Endometrium (tissue), 2 donors: ENCODE results near the gene UNC13A.
"Not testable (repeated sequence)": the region's sequence is repeated elsewhere in the genome, so short reads cannot be mapped to it uniquely, and the experiment has no call there.

Experiments used
- FAIRE-seq: peaks from 2 replicates; lab custom pipeline; 2012; peaks lifted over from hg19 to GRCh38; lab: Jason Lieb, UNC
- donor health status: control.
- donor health status: control.

Gene UNC13A

DNA sequence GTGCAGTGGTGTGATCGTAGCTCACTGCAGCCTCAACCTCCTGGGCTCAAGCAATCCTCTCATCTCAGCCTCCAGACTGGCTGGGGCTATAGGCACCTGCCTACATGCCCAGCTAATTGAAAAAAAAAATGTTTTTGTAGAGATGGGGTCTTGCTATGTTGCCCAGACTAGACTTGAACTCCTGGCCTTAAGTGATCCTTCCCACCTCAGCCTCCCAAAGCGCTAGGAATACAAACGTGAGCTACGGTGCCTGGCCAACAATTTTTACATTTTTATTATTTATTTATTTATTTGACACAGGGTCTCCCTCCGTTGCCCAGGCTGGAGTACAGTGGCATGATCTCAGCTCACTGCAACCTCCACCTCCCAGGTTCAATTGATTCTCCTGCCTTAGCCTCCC lies 117.9 kb downstream of the UNC13A start:
- not testable (repeated sequence) for FAIRE-seq

DNA sequence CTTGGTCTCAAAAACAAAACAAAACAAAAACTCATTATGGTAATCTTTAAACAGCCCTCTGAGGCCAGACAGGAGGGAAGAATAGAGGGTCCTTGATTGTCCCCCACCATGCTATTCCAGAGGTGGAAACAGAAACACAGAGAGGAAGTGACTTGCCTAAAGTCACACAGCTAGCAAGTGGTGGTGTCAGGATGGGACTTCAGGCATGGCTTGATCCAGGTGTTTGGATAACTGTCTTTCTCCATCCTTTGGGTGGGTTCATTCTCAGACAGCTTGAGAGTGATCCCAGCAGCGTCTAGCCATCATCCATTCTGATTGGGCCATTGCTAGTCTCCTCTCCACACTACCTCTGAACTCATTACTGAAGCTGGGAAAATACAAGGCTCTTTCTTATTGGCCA lies 120.2 kb downstream of the UNC13A start:
- no peak for FAIRE-seq

DNA sequence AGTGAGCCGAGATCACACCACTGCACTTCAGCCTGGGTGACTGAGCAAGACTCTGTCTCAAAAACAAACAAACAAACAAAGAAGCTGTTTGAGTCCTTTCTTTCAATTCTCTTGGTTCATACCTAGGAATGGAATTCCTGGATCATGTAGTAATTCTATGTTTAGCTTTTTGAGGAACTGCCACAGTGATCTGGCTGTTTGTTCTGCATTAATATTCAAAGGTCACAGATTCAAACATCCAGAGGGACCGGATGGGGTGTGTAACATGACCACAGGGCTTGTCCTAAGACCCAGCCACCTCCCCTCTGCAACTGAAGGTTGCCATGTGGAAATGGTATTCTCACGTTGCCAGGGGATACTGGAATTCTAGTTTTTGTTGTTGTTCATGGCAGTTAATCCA lies 122.5 kb downstream of the UNC13A start:
- no peak for FAIRE-seq

DNA sequence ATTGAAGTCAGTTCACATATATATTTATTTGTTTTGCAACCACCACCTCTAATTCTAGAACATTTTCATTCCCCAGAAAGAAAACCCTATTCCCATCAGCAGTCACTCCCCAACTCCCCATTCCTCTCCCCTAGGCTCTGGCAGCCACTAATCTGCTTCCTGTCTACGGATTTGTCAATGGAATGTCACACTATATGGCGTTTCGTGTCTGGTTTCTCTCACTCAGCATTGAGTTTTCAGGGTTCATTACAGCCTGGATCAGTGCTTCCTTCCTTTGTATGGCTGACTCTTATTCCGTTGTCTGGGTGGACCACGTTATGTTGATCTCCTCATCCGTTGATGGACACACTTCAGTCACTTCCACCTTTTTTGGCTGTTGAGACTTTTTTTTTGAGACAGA lies 123.4 kb downstream of the UNC13A start:
- FAIRE-seq: no peak

DNA sequence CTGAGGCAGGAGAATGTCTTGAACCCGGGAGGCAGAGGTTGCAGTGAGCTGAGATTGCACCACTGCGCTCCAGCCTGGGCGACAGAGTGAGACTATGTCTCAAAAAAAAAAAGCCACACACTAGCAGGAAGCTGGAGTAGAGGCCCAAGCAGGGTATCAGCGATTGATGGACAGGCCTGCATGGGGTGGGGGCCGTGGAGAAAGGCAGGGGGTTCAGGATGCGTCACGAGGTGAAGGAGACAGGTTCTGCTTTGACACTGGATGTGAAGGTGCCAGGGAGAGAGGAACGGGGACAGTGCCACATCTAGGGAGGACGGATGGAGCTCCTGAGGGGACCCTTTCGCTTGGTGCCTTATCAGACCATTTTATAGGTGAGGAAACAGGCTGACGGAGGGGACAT lies 125.6 kb downstream of the UNC13A start:
- no peak for FAIRE-seq

DNA sequence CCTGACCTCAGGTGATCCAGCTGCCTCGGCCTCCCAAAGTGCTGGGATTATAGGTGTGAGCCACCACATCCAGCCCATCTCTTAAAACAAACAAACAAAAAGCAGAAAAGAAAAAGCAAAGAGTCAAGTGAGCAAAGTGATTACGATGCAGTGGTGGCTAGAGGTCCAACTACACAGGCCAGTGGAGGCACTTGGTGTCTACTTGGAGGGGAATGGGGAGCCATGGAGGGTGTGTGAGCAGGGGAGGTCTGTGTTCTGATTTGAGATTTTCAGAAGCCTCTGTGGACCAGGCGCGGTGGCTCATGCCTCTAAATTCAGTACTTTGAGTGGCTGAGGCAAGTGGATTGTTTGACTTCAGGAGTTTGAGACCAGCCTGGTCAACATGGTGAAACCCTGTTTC lies 126.1 kb downstream of the UNC13A start:
- no peak for FAIRE-seq

DNA sequence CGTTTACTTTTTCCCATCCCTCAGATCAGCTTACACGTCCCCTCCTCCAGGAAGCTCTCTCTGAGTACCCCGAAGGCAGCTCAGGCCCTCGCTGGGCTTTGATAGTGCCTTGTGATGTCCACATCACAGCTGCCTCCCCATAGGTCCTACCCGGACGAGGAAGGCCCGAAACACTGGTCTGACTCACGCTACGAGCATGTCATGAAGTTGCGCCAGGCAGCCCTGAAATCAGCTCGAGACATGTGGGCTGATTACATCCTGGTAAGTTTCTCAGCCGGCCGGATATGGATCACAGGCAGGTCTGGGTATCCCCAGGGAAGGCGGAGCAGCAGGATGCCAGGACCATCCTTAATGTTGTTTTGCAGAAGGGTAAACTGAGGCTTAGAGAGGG lies 128.0 kb downstream of the UNC13A start:
- FAIRE-seq: no peak

DNA sequence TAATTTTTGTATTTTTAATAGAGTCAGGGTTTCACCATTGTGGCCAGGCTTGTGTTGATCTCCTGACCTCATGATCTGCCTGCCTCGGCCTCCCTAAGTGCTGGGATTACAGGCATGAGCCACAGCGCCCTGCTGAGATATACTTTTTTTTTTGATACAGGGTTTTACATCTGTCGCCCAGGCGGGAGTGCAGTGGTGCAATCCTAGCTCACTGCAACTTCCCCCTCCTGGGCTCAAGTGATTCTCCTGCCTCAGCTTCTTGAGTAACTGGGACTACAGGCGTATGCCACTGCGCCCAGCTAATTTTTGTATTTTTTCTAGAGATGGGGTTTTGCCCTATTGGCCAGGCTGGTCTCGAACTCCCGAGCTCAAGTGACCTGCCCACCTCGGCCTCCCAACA lies 130.7 kb downstream of the UNC13A start:
- FAIRE-seq: no peak

DNA sequence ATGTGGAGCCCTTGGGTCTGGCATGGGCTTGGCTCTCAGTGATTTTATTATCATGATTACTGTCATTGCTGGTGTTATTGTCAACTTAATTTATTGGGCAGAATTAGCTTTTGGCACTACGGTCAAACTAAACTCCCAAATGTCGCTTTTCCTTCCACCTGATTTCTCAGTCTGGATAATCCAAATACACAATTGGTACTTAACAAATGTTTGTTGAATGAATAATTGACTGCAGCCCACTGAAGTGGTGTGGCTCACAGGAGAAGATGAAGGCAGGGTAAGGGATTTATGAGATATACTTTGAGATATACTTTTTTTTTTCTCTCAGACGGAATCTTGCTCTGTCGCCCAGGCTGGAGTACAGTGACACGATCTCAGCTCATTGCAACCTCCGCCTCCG lies 131.2 kb downstream of the UNC13A start:
- FAIRE-seq: no peak

DNA sequence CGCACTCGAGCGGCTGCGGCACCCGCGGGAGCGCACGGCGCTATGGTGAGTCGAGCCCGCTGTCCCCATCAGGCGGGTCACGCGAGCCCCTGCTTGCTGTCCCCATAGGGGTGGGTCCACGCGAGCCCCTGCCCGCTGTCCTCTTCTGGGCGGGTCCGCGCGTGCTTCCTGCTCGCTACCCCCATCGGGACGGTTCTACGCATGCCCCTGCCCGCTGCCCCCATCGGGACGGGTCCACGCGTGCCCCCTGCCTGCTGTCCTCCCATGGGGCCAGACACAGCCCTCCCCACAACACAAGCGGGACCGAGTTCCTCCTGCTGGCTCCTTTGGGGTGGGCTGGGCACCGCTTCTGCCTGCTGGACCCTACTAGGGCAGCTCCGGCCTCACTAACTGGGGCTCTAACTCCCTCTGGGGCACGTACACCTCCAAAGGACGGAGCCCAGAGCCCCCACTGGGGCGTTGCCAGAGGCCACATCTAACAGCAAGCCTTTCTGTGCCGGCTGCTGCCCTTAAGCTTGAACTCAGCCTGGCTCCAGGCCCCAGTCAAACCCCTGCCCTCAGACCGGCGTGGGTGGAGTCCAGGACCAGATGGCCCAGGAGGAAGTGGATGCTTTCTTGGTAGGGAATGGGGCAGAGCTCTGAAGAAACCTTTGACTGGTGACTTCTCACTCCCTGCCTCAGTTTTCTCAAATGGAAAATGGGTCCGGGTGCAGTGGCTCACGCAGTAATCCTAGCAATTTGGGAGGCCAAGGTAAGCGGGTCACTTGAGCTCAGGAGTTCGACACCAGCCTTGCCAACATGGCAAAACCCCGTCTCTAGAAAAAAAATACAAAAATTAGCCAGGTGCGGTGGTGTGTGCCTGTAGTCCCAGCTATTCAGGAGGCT lies 132.0 kb downstream of the UNC13A start:
- FAIRE-seq: no peak

DNA sequence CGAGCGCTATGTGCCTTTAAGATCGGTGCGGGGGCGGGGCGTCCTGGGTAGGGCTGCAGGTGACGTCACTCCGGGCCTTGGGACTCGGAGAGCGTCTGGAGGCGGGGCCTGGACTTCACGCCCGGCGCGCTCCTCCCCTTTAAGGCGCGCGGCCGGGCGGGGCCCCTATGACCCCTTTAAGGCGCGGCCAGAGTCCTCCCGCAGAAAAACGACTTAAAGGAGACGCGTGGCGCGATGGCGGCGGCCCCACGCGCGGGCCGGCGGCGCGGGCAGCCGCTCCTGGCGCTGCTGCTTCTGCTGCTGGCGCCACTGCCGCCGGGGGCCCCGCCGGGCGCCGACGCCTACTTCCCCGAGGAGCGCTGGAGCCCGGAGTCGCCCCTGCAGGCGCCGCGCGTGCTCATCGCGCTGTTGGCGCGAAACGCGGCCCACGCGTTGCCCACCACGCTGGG lies 132.7 kb downstream of the UNC13A start, which contains the start of gene COLGALT1:
Gene COLGALT1 (plus strand): TSS at position 170 of the 449 bp plus-strand sequence. CDS start 65 bp downstream, at position 235.
- peak; percentile 69 for FAIRE-seq

DNA sequence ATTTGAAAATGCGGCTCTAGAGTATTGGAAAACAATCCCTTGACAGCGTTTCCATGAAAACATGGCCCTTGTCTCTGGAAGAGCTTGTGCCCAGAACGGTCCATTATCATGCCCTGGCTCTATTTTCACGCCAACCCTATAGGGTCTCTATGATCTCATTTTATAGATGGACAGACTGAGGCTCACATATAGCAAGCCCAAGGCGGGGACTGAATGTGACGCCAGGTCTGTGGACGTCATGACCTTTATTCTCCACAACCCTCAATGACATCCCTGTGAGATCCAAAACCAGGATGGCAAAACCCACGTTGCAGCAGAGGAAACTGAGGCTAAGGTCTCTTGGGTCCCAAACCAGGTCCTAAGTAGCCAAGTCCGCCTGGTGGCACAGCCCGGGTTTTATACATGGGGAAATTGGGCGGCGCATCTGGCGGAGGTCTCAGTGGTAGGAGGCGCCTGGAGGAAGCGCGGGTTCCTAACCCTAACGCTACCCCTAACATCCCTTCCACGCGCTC lies 133.1 kb downstream of the UNC13A start:
- FAIRE-seq: no peak

DNA sequence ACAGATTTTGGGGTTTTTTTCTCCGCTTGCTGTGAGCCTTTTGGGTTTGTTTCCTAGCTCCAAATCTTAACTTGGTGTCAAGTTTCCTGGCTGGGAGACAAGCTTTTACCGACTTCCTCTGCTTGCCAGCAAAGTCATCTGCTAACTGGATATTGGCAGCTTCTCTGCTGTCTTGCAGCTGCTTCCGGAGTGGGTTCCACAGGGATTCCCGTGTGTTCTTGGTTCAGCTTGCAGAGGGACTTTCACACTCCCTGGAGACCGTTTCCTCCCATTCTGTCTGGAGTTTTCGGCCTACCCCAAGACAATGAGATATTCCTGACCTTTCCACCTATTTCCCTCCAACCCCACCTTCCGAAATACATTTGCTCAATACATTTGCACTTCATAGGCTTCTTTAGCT lies 134.9 kb downstream of the UNC13A start:
- peak; percentile 89 for FAIRE-seq

DNA sequence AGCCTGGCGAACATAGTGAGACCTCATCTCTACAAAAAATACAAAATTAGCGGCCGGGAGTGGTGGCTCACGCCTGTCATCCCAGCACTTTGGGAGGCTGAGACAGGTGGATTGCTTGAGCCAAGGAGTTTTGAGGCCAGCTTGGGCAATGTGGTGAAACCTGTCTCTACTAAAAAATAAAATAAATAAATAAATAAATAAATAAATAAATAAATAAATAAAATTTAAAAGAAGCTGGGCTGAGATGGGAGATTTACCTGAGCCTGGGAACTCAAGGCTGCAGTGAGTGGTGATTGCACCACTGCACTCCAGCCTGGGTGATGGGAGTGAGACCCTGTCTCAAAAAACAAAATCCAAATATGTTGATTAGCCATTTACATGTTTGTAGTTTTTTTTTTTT lies 135.4 kb downstream of the UNC13A start:
- FAIRE-seq: not testable (repeated sequence)
